ENCODE measurements around the gene NRTN. TPM values are rescaled to one million over a fixed set of nuclear protein-coding genes. Genes with fewer than 3 reads are reported as not detected.

Gene NRTN
- total RNA-seq, 1 experiment from 2014 or later = 4.6 TPM

GRCh38 chr19:5789886-5790558 lies 14.8 kb upstream of the NRTN start:
- Histone ChIP-seq H3K56ac (ENCODE audit: insufficient read length, low read depth, low read length) (no peak overlapping the region), H2BK15ac (ENCODE audit: low read depth, low read length) (no peak overlapping the region), H3T11ph (ENCODE audit: low read length) (no peak overlapping the region), H3K27me3 (ENCODE audit: insufficient read depth, low read length) (no peaks in the 10 kb centered on the region), H4K91ac (ENCODE audit: insufficient read length, low read depth, low read length) (no peak overlapping the region), H3K4me2 (ENCODE audit: insufficient read depth, insufficient read length, low read length) (peak overlapping the region; percentile 28), H4K20me1 (ENCODE audit: control insufficient read depth, insufficient read depth, insufficient read length) (no peaks in the 10 kb centered on the region), H3K4ac (ENCODE audit: low read depth, low read length) (no peak overlapping the region), H3K79me1 (ENCODE audit: insufficient read depth, low read depth, low read length, poor library complexity, severe bottlenecking) (no peaks in the 10 kb centered on the region), H3K4me1 (ENCODE audit: insufficient read depth, low read length) (no peaks in the 10 kb centered on the region), H2BK20ac (ENCODE audit: low read depth, low read length, poor library complexity, severe bottlenecking) (no peak overlapping the region), H4K5ac (ENCODE audit: insufficient read length, low read depth, low read length) (no peak overlapping the region), H3K27ac (ENCODE audit: insufficient read length, low read depth, low read length) (no peak overlapping the region), H3K18ac (ENCODE audit: insufficient read length, low read depth, low read length) (no peak overlapping the region), H3K23ac (ENCODE audit: insufficient read length, low read depth, low read length) (no peak overlapping the region), H4K8ac (replicated peaks; ENCODE audit: insufficient read length, low read depth, low read length) (no peak overlapping the region), H2AK5ac (ENCODE audit: insufficient read length, low read length) (no peak overlapping the region), H2BK120ac (ENCODE audit: low read depth, low read length, poor library complexity, severe bottlenecking) (no peak overlapping the region), H3K14ac (ENCODE audit: insufficient read depth, low read length) (no peak overlapping the region), H3K9ac (ENCODE audit: extremely low read depth, insufficient read length, low read length) (no peak overlapping the region), H3K9me3 (ENCODE audit: control insufficient read depth, low read depth, low read length) (no peaks in the 10 kb centered on the region), H2BK12ac (ENCODE audit: insufficient read length, low read depth, low read length) (no peak overlapping the region), H2AFZ (ENCODE audit: low read length) (no peak overlapping the region), H2BK5ac (ENCODE audit: insufficient read length, low read length) (no peak overlapping the region), H3K23me2 (ENCODE audit: insufficient read length, low read depth, low read length, poor library complexity, severe bottlenecking) (no peaks in the 10 kb centered on the region), H3K79me2 (ENCODE audit: insufficient read depth, low read length) (no peaks in the 10 kb centered on the region)
- WGBS (ENCODE audit: extremely low coverage, insufficient read length, low lambda C conversion rate) = no CpG with 5 or more reads among the region's 26 CpGs
- Mint-ChIP-seq H3K4me1 (peaks cover 0 to 8% of the 10 kb centered on the region in 2 experiments; a peak in 3 of 4 replicates), H3K27me3 (ENCODE audit: low read depth) (no peaks in the 10 kb centered on the region; the same call in none of the 2 replicates), H3K36me3 (ENCODE audit: insufficient read depth in 1 of 3, low read depth in 3 of 3) (peaks cover 23 to 45% (median 38%) of the 10 kb centered on the region in 3 experiments), H3K9me3 (no peaks in the 10 kb centered on the region; a peak in 2 of 5 replicates), H3K4me3 (peak overlapping the region; percentile 100), H3K27ac (peak overlapping the region; percentile 77 to 100 (median 80); a peak in 2 of 7 replicates)
- TF ChIP-seq CTCF (conservative IDR thresholded peaks at IDR 0.05) = no peak
- no peak for DNase-seq

All from H9 (cell line).